HCT116 (cell line): ENCODE results near the gene MXRA7.

ENCODE experiments used
- CTCF ChIP-seq, 3 experiments: fragments of 200-600 bp in 1 of 3; sonication (generic) in 1 of 3; IDR thresholded peaks in 2 of 3; conservative IDR thresholded peaks in 1 of 3; 2 replicates each; pipeline ENCODE4 v1.5.1; 2012 to 2017; ENCODE audit warnings: low read depth in 2 of 3, low read length in 2 of 3, antibody characterized with exemption in 1 of 3, borderline replicate concordance in 1 of 3, control low read depth in 1 of 3, mild to moderate bottlenecking in 1 of 3, mixed read lengths in 1 of 3, mixed run types in 1 of 3, moderate library complexity in 1 of 3; ENCODE audit not compliant: insufficient read depth in 1 of 3
- EZH2 ChIP-seq: fragments of 200-600 bp; sonication (generic); IDR thresholded peaks from 2 replicates; pipeline ENCODE4 v1.6.1; 2017; ENCODE audit warnings: antibody characterized with exemption, mixed run types
- POLR2A ChIP-seq: IDR thresholded peaks from 2 replicates; pipeline ENCODE4 v1.7.0; 2011; ENCODE audit warnings: borderline replicate concordance; ENCODE audit not compliant: insufficient read depth, insufficient read length; ENCODE audit errors: extremely low read depth
- POLR2AphosphoS5 ChIP-seq: IDR thresholded peaks from 2 replicates; pipeline ENCODE4 v1.6.1; 2011; ENCODE audit warnings: mild to moderate bottlenecking, low read depth, low read length, moderate library complexity
- SP1 ChIP-seq: IDR thresholded peaks from 2 replicates; pipeline ENCODE4 v1.6.1; 2012; ENCODE audit warnings: low read depth
- ZNF274 ChIP-seq: fragments of 200-500 bp; sonication (Bioruptor generic); IDR thresholded peaks from 2 replicates; pipeline ENCODE4 v1.6.1; 2014; ENCODE audit warnings: mild to moderate bottlenecking, low read depth, low read length, inconsistent platforms
- TF ChIP-seq, protein P1 (sequence below): IDR thresholded peaks from 2 replicates; pipeline ENCODE4 v1.6.1; 2012
- TF ChIP-seq, protein P2 (sequence below): IDR thresholded peaks from 2 replicates; pipeline ENCODE4 v1.6.1; 2011; ENCODE audit warnings: mild to moderate bottlenecking, low read length, moderate library complexity; ENCODE audit not compliant: insufficient replicate concordance; ENCODE audit errors: extremely low read depth

- TF ChIP-seq CTCF (IDR thresholded peaks at IDR 0.05 in 2 of 3, conservative IDR thresholded peaks at IDR 0.05 in 1 of 3; ENCODE audit: borderline replicate concordance in 1 of 3, insufficient read depth in 1 of 3, low read depth in 2 of 3, low read length in 2 of 3) (no peak), EZH2 (no peak), POLR2A (no peak), SP1 (no peak), POLR2AphosphoS5 (no peak), ZNF274 (no peak)
- TF ChIP-seq, protein P1, sequence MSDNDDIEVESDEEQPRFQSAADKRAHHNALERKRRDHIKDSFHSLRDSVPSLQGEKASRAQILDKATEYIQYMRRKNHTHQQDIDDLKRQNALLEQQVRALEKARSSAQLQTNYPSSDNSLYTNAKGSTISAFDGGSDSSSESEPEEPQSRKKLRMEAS = no peak
- TF ChIP-seq, protein P2, sequence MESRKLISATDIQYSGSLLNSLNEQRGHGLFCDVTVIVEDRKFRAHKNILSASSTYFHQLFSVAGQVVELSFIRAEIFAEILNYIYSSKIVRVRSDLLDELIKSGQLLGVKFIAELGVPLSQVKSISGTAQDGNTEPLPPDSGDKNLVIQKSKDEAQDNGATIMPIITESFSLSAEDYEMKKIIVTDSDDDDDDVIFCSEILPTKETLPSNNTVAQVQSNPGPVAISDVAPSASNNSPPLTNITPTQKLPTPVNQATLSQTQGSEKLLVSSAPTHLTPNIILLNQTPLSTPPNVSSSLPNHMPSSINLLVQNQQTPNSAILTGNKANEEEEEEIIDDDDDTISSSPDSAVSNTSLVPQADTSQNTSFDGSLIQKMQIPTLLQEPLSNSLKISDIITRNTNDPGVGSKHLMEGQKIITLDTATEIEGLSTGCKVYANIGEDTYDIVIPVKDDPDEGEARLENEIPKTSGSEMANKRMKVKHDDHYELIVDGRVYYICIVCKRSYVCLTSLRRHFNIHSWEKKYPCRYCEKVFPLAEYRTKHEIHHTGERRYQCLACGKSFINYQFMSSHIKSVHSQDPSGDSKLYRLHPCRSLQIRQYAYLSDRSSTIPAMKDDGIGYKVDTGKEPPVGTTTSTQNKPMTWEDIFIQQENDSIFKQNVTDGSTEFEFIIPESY = no peak
Observed at GRCh38 chr17:76714336-76714735, 3.6 kb upstream of the MXRA7 start.
